ENCODE results near the gene NCAN. TPM values are rescaled to one million over a fixed set of nuclear protein-coding genes. Genes with fewer than 3 reads are reported as not detected.

NCAN gene
- total and polyA plus RNA-seq, 2 of the 13 experiments (the other 11 are each of a cell fraction or from before 2014, with no cell fraction given) = not detected

DNA sequence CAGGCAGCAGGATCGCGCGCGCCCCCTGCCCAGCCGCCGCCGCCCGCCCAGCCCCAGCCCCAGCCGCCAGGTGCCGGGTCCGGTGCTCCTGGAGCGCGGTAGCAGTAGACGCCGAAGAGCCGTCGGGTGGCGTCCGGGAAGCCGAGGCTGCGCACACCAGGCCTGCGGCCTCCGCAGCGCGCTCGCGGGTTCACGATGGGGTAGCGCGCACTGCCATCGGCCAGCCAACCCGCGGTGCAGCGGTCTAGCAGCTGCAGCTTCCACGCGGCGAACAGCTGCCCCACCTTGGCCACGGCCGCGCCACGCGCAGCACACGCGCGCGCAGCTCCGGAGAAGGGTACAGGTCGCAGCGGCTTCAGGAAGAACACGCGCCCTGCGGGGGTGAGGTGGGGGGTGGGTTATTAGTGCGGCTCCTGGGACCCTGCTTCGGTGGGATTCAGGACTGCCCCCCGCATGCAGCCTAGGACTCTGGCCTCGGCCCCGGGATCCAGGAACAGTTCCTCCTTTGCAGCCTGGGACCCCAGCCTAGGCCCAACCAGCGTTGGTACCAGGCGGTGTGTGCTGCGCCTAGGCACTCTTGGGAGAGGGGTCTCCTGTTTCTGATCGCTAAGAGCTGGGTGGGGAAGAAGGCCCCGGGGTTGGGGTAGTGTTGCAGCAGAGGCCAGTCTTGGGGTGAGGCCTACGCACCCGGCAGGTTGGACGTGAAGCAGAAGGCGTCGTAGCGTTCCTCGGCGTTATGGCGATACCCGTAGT lies 46.3 kb downstream of the NCAN start:
- no peak for DNase-seq (ENCODE audit: low spot score)
- no TSS peak for BruUV-seq (replicated peaks)

DNA sequence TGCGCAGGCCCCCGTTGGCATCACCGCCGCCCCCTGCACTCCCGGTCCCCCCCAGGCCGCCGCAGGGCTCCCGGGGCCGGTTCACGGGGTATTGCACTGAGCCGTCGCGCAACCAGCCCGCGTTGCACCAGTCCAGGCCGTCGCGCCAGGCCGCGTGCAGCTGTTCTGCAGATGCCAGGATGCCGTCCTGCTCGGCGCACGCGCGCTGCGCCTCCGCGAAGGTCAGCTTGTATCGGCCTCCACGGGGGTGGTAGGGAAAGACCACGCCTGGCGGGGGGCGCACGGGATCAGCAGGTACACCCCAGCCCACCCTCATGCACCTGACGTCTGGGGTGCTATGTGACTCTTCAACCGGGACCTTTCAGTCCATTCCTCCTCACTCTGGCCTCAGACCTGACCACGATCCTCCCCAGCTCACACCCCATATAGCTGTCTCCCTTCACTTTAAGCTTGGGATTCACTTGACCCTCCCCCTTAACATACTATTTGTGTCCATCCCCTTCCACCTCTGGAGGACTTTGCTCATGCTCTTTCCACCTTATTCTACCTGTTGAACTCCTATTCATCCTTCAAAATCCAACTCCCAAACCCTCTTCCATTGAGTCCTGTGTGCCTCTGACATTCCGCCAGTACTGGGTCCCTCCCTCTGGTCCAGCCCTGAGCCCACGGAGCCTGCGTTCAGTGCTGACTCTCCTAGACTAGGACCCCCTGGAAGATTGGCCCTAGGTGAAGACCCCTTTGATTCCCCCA lies 47.0 kb downstream of the NCAN start:
- Histone ChIP-seq H3K27me3 (ENCODE audit: control insufficient read depth in 1 of 2, insufficient read depth in 2 of 2, low read length in 2 of 2) (peaks cover 0 to 25% of the 10 kb centered on the region in 2 experiments; a peak in 4 of 5 replicates), H3K4me3 (replicated peaks in 1 of 3; ENCODE audit: insufficient read depth in 1 of 3, low read depth in 2 of 3, low read length in 3 of 3) (no peak overlapping the region), H3K4me1 (ENCODE audit: insufficient read depth, low read length) (peaks cover 17% of the 10 kb centered on the region), H3K9me3 (ENCODE audit: low read length) (no peaks in the 10 kb centered on the region), H3K9ac (ENCODE audit: insufficient read depth, low read depth, low read length) (no peak overlapping the region), H3K4me2 (ENCODE audit: low read depth, low read length) (no peak overlapping the region), H3K36me3 (replicated peaks in 1 of 2; ENCODE audit: control insufficient read depth in 1 of 2, insufficient read depth in 2 of 2, low read length in 2 of 2) (no peaks in the 10 kb centered on the region), H3K79me2 (ENCODE audit: insufficient read depth, low read length) (no peaks in the 10 kb centered on the region), H4K20me1 (ENCODE audit: insufficient read depth, low read length) (no peaks in the 10 kb centered on the region), H2AFZ (ENCODE audit: low read length) (no peak overlapping the region), H3K27ac (ENCODE audit: extremely low read length, insufficient read depth, low read length) (no peak overlapping the region)
- intact Hi-C loops (cut with micrococcal nuclease; ENCODE audit: unreplicated experiment) (no loop called here), in situ Hi-C loops (cut with HindIII; ENCODE audit: extremely low pct_ligation_motif_present, low pct_unique_long_range_greater_than_20kb) (no loop called here)
- WGBS (ENCODE audit: low lambda C conversion rate) = 84% methylated on average over 30 of the region's 41 CpGs
- ATAC-seq (no peak), DNase-seq (ENCODE audit: low spot score) (no peak), FAIRE-seq (no peak)
- no TSS peak for BruUV-seq (replicated peaks)
- ChIA-PET POLR2A (no interaction called here), CTCF (ENCODE audit: low intra/inter-chr PET ratio, low total read pairs) (no interaction called here)
- TF ChIP-seq ZNF460 (CRISPR knock-in tag; IDR thresholded peaks at IDR 0.05; ENCODE audit: borderline replicate concordance) (no peak), IKZF1 (IDR thresholded peaks at IDR 0.05) (no peak), SMARCE1 (IDR thresholded peaks at IDR 0.05; ENCODE audit: borderline replicate concordance) (no peak), HOXA7 (CRISPR knock-in tag; IDR thresholded peaks at IDR 0.05) (no peak), SSRP1 (CRISPR knock-in tag; IDR thresholded peaks at IDR 0.05) (no peak), KDM5A (IDR thresholded peaks at IDR 0.05; ENCODE audit: borderline replicate concordance, low read length) (no peak), ZNF530 (CRISPR knock-in tag; IDR thresholded peaks at IDR 0.05; ENCODE audit: low read depth) (no peak), ZNF317 (CRISPR knock-in tag; IDR thresholded peaks at IDR 0.05) (no peak), ZFP82 (CRISPR knock-in tag; IDR thresholded peaks at IDR 0.05; ENCODE audit: borderline replicate concordance) (no peak), ELF4 (CRISPR knock-in tag; IDR thresholded peaks at IDR 0.05; ENCODE audit: borderline replicate concordance) (no peak)
- TF ChIP-seq, protein P1, sequence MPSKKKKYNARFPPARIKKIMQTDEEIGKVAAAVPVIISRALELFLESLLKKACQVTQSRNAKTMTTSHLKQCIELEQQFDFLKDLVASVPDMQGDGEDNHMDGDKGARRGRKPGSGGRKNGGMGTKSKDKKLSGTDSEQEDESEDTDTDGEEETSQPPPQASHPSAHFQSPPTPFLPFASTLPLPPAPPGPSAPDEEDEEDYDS (CRISPR knock-in tag; IDR thresholded peaks at IDR 0.05) = no peak
- TF ChIP-seq, protein P2, sequence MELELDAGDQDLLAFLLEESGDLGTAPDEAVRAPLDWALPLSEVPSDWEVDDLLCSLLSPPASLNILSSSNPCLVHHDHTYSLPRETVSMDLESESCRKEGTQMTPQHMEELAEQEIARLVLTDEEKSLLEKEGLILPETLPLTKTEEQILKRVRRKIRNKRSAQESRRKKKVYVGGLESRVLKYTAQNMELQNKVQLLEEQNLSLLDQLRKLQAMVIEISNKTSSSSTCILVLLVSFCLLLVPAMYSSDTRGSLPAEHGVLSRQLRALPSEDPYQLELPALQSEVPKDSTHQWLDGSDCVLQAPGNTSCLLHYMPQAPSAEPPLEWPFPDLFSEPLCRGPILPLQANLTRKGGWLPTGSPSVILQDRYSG (CRISPR knock-in tag; IDR thresholded peaks at IDR 0.05) = no peak

More for the DNA sequence above, 46.3 kb downstream of the NCAN start:
- Histone ChIP-seq H3K9me3 (ENCODE audit: low read length) (no peaks in the 10 kb centered on the region), H3K4me3 (replicated peaks in 1 of 3; ENCODE audit: insufficient read depth in 1 of 3, low read depth in 2 of 3, low read length in 3 of 3) (no peak overlapping the region), H3K79me2 (ENCODE audit: insufficient read depth, low read length) (no peaks in the 10 kb centered on the region), H4K20me1 (ENCODE audit: insufficient read depth, low read length) (no peaks in the 10 kb centered on the region), H3K4me1 (ENCODE audit: insufficient read depth, low read length) (peaks cover 17% of the 10 kb centered on the region), H3K27ac (ENCODE audit: extremely low read length, insufficient read depth, low read length) (no peak overlapping the region), H3K27me3 (ENCODE audit: control insufficient read depth in 1 of 2, insufficient read depth in 2 of 2, low read length in 2 of 2) (peaks cover 0 to 25% of the 10 kb centered on the region in 2 experiments; a peak in 4 of 5 replicates), H3K36me3 (replicated peaks in 1 of 2; ENCODE audit: control insufficient read depth in 1 of 2, insufficient read depth in 2 of 2, low read length in 2 of 2) (no peaks in the 10 kb centered on the region), H2AFZ (ENCODE audit: low read length) (no peak overlapping the region), H3K4me2 (ENCODE audit: low read depth, low read length) (no peak overlapping the region), H3K9ac (ENCODE audit: insufficient read depth, low read depth, low read length) (no peak overlapping the region)
- intact Hi-C loops (cut with micrococcal nuclease; ENCODE audit: unreplicated experiment) = no loop called here
- ATAC-seq (no peak), FAIRE-seq (no peak)
- in situ Hi-C loops (cut with HindIII; ENCODE audit: extremely low pct_ligation_motif_present, low pct_unique_long_range_greater_than_20kb) = no loop called here
- ChIA-PET CTCF (ENCODE audit: low intra/inter-chr PET ratio, low total read pairs) (no interaction called here), POLR2A (no interaction called here)
- WGBS (ENCODE audit: low lambda C conversion rate) = 94% methylated on average over 49 of the region's 72 CpGs
- TF ChIP-seq ZEB1 (IDR thresholded peaks at IDR 0.05; ENCODE audit: insufficient replicate concordance, low read depth) = no peak
- no peak for TF ChIP-seq CBX5 (CRISPR knock-in tag; IDR thresholded peaks at IDR 0.05; ENCODE audit: borderline replicate concordance)

Measured in HepG2 (cell line).